Fibroblast of mammary gland (primary cell): ENCODE data around the gene IGSF21.
"Not testable (repeated sequence)": the region's sequence is repeated elsewhere in the genome, so short reads cannot be mapped to it uniquely, and the experiment has no call there.

Experiments
- DNase-seq: peaks from one replicate; pipeline ENCODE4 v3.0.0-alpha.2; 2010; ENCODE audit warnings: low read depth
- H3K4me3 ChIP-seq: 2 replicates; pipeline ENCODE4 v1.5.1; 2011; ENCODE audit warnings: low read depth, mild to moderate bottlenecking, low read length, moderate library complexity; ENCODE audit not compliant: control insufficient read depth
- CTCF ChIP-seq: conservative IDR thresholded peaks from 2 replicates; pipeline ENCODE4 v1.5.1; 2011; ENCODE audit warnings: low read depth, low read length, inconsistent platforms; ENCODE audit not compliant: control insufficient read depth, insufficient read depth

IGSF21 gene

GRCh38 chr1:18412882-18413353, 305.3 kb downstream of the IGSF21 start:
- no peak for TF ChIP-seq CTCF
- no peak for DNase-seq
- H3K4me3 ChIP-seq: no peak overlapping the region

DNA sequence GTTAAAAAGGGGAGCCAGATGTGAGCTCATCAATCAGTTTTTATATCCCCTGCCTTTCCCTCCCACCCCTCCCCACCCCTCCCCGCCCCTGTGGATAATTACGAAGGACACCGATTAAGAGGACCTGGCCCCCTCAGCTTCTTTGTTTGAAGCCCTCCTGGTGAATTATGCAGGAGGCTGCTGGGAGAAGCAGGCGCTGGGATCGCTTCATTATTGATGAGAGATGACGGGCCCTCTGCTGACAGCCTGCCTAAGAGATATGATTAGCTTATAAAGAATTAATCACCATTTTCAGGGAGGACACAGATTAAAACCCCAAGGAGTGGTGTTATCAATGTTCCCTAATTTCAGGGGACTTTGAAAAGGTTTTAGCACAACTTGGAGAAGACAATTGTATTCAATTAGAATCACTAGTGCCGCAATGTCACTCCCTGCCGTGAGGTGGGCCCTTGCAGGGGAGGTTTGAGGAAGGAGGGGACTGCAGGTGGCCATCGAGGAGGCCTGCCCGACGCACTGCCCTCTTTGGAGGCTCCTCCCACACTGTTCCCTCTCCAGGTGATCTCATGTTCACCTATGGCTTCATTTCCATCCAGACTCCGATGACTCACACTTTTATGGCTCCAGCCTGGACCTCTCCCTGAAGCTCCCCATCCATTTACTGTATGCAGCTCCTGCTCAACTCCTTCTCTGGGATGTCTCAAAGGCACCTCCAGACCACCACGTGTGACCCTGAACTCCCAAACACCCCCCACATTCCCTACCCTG, 306.1 kb downstream of the IGSF21 start:
- H3K4me3 ChIP-seq: no peak overlapping the region
- no peak for DNase-seq
- TF ChIP-seq CTCF: no peak

- no peak for TF ChIP-seq CTCF
- DNase-seq: no peak
- no peak overlapping the region for H3K4me3 ChIP-seq
These were observed 306.7 kb downstream of the IGSF21 start for GRCh38 chr1:18414321-18414720.

DNA sequence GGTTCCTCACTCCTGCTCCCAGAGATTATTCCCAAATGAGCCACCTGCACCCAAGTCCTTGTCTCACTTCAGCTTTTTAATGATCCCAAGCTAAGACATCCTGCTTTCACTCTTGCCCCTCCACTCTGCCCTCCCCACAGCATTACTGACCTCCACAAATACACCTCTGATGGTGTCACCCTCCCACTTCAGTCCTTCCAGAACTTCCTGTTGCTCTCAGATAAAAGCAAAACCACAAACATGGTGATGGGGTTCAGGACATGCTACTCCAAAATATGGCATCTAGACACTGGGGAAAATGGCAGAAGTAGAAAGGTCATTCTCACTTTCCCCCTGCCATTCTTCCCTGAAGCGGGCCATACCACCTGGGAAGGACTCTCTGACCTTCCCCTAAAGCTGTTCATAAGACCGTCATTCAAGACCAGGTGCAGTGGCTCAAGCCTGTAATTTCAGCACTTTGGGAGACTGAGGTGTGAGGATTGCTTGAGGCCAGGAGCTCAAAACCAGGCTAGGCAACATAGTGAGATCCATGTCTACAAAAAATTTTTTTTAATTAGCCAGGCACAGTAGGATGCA, 307.4 kb downstream of the IGSF21 start:
- no peak for TF ChIP-seq CTCF
- no peak for DNase-seq
- H3K4me3 ChIP-seq: no peak overlapping the region

GRCh38 chr1:18415448-18416027, 307.9 kb downstream of the IGSF21 start:
- TF ChIP-seq CTCF: no peak
- DNase-seq: no peak
- no peak overlapping the region for H3K4me3 ChIP-seq

DNA sequence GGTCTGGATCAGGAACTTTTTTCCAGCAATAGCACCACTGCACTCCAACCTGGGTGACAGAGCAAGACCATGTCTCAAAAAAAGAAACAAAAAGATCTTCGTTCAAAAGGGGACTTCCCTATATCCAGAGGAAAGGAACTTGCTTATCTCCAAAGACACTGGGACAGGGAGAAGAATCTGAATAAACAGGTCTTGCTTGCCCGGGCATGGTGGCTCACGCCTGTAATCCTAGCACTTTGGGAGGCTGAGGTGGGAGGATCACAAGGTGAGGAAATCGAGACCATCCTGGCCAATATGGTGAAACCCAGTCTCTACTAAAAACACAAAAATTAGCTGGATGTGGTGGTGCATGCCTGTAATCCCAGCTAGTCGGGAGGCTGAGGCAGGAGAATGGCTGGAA, 308.5 kb downstream of the IGSF21 start:
- not testable (repeated sequence) for H3K4me3 ChIP-seq, DNase-seq
